ENCODE results near the gene LCTL. TPM values are rescaled to one million over a fixed set of nuclear protein-coding genes. Genes with fewer than 3 reads are reported as not detected.

Gene LCTL
- total RNA-seq, 1 experiment from 2014 or later, result not detected

- intact Hi-C loops (cut with micrococcal nuclease; ENCODE audit: unreplicated experiment), result no loop called here
- Histone ChIP-seq H3K27me3 (replicated peaks; ENCODE audit: insufficient read depth, low read depth, low read length, poor library complexity) (no peaks in the 10 kb centered on the region), H3K27ac (ENCODE audit: low read depth, low read length, poor library complexity, severe bottlenecking) (no peak overlapping the region), H3K4me1 (ENCODE audit: insufficient read depth, low read length, poor library complexity, severe bottlenecking) (peaks cover 4% of the 10 kb centered on the region), H3K36me3 (ENCODE audit: insufficient read depth, low read length, poor library complexity, severe bottlenecking) (peaks cover 4% of the 10 kb centered on the region), H3K9me3 (ENCODE audit: low read depth, low read length, poor library complexity, severe bottlenecking) (no peaks in the 10 kb centered on the region), H3K4me3 (ENCODE audit: low read depth, low read length, poor library complexity, severe bottlenecking) (no peak overlapping the region)
- no peak for TF ChIP-seq CTCF (conservative IDR thresholded peaks at IDR 0.05; ENCODE audit: low read depth, low read length)
- no peak for TF ChIP-seq EZH2 (IDR thresholded peaks at IDR 0.05; ENCODE audit: borderline replicate concordance, low read depth, low read length, poor library complexity, severe bottlenecking)
- CTCF ChIA-PET, result no interaction called here
- DNase-seq (ENCODE audit: low spot score), result no peak
- POLR2A ChIA-PET (ENCODE audit: low non-redundant PET), result no interaction called here
- no TSS peak for BruUV-seq (replicated peaks)
Observed at GRCh38 chr15:66545255-66545654, 20.5 kb downstream of the LCTL start.

- peaks cover 6% of the 10 kb centered on the region for H3K36me3 ChIP-seq (ENCODE audit: insufficient read depth, low read length, poor library complexity, severe bottlenecking)
- CTCF ChIA-PET, result no interaction called here
- intact Hi-C loops (cut with micrococcal nuclease; ENCODE audit: unreplicated experiment), result no loop called here
- H3K27me3 ChIP-seq (replicated peaks; ENCODE audit: insufficient read depth, low read depth, low read length, poor library complexity), result no peaks in the 10 kb centered on the region
- no peak overlapping the region for H3K27ac ChIP-seq (ENCODE audit: low read depth, low read length, poor library complexity, severe bottlenecking)
- H3K4me1 ChIP-seq (ENCODE audit: insufficient read depth, low read length, poor library complexity, severe bottlenecking), result peaks cover 4% of the 10 kb centered on the region
- no TSS peak for BruUV-seq (replicated peaks)
- POLR2A ChIA-PET (ENCODE audit: low non-redundant PET), result no interaction called here
- no peaks in the 10 kb centered on the region for H3K9me3 ChIP-seq (ENCODE audit: low read depth, low read length, poor library complexity, severe bottlenecking)
- TF ChIP-seq CTCF (conservative IDR thresholded peaks at IDR 0.05; ENCODE audit: low read depth, low read length), result no peak
- no peak for TF ChIP-seq EZH2 (IDR thresholded peaks at IDR 0.05; ENCODE audit: borderline replicate concordance, low read depth, low read length, poor library complexity, severe bottlenecking)
- DNase-seq (ENCODE audit: low spot score), result no peak
- H3K4me3 ChIP-seq (ENCODE audit: low read depth, low read length, poor library complexity, severe bottlenecking), result no peak overlapping the region
Observed at GRCh38 chr15:66542896-66543295, 22.9 kb downstream of the LCTL start.

- BruUV-seq (replicated peaks), result no TSS peak
- Histone ChIP-seq H3K36me3 (ENCODE audit: insufficient read depth, low read length, poor library complexity, severe bottlenecking) (peaks cover 5% of the 10 kb centered on the region), H3K27ac (ENCODE audit: low read depth, low read length, poor library complexity, severe bottlenecking) (no peak overlapping the region), H3K9me3 (ENCODE audit: low read depth, low read length, poor library complexity, severe bottlenecking) (no peaks in the 10 kb centered on the region), H3K27me3 (replicated peaks; ENCODE audit: insufficient read depth, low read depth, low read length, poor library complexity) (no peaks in the 10 kb centered on the region), H3K4me3 (ENCODE audit: low read depth, low read length, poor library complexity, severe bottlenecking) (no peak overlapping the region), H3K4me1 (ENCODE audit: insufficient read depth, low read length, poor library complexity, severe bottlenecking) (no peaks in the 10 kb centered on the region)
- ChIA-PET CTCF (no interaction called here), POLR2A (ENCODE audit: low non-redundant PET) (no interaction called here)
- intact Hi-C loops (cut with micrococcal nuclease; ENCODE audit: unreplicated experiment), result no loop called here
- no peak for DNase-seq (ENCODE audit: low spot score)
- TF ChIP-seq EZH2 (IDR thresholded peaks at IDR 0.05; ENCODE audit: borderline replicate concordance, low read depth, low read length, poor library complexity, severe bottlenecking) (no peak), CTCF (conservative IDR thresholded peaks at IDR 0.05; ENCODE audit: low read depth, low read length) (no peak)
Observed at GRCh38 chr15:66535056-66535455, 30.7 kb downstream of the LCTL start.

All from A673 (cell line).